Measurements from ENCODE around the gene MRPL44. TPM values are rescaled to one million over a fixed set of nuclear protein-coding genes. Genes with fewer than 3 reads are reported as not detected.
A peak's percentile ranks its signal among the peaks of the same experiment; 100 is the strongest.

The MRPL44 gene
- total RNA-seq, 1 donor from 2014 or later, result 28.6 TPM

DNA sequence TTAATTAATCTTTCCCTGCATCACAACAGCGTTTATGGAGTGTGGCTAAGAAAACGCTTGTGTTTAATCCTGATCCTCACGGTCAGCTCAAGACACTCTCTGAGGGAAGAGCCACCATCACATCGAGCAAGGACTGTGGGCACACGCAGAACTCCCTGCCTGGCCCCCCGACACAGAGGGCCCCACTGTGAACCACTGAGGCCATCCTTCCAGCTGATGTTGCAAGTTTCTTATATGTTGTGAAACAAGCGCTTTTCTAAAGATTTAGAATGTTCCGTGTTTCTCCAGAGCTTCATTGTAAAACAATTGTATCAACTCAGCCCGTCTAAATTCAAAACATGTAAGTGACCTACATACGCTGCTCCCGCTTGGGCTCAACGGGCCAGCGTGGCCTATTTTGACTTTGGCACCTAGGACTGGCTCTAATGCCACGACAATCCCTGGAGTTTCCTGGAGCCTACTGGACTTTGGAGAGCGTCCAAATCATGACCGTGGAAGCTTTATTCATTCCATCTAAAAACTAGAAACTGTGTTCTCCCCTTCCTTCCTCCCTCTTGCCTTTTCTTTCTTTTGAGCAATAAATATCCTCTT is 46.9 kb downstream of the MRPL44 start:
- peak; percentile 4 to 37 for DNase-seq (ENCODE audit: low read depth in 2 of 2)

DNA sequence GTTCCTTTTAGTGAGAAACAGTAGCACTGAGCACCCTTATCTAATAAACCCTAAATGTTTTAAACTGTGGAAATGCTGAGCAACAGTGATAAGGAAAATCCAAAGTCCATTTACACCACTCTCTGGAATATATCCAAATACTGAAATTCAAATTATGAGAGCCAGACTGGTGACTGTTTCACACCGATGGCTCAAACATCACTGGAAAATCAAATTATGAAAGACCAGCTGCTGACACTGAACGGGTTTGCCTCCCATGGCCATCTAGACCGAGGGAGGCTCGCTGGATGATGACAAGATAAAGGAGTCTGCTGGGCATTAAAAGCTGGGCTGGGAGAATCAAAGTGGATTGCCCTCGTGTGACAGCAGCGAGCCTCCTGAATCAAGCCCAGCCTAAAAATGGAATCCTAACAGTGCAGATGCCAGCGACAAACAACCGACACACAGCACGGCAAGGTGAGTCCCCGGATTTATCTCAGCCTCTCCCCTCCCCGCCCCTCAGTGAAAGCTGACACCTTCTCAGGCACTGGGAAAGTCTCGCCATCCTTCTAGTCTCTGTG is 51.5 kb downstream of the MRPL44 start:
- DNase-seq (ENCODE audit: low read depth in 2 of 2), result no peak

DNA sequence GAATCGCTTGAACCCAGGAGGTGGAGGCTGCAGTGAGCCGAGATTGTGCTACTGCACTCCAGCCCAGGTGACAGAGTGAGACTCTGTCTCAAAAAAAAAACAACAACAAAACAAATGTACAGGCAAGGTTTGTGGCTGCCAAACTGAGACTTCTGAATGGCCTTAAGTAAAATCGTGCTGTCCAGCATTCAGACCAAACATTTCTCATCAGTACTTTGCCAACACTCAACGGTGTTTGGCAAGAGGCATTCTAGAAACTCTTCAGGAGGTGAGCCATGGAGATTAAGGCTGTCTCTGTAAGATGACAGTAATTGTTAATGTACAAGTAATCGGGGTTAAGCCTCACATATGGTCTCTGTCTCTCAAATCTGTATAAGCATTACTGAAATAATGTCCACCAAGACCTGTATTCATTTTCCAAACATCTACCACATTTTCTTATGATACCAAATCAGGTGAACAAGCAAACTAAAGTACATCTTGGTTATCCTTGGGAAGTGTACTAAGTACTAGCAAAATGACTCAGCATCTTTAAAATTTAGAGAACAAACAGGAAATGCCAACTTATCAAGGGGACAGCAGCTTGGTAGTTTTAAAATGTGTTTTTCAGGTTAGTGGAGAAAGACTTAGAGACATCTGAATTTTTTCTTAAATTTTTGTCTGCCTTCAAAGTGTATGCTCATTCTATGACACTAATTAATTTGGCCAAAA is 52.5 kb downstream of the MRPL44 start:
- DNase-seq (ENCODE audit: low read depth in 2 of 2), result no peak

DNA sequence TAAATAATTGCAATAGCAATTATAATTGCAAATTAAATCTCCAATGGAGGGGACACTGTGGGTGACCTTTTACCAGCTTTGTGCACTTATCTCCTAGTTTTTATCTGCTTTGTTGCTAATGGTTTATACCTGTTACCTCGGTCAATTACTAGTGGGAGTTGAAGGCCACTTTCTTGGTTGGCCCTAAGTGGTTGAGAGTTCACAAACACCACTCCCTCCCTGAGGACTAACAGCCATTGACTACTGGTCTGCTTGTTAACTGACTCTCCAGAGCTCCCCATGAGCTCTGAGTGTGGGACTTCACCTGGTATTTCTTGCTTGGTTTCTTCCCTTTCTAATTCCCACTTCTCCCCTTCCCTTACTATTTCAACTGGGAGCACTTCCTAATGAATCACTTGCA is 54.6 kb downstream of the MRPL44 start:
- DNase-seq (ENCODE audit: low read depth in 2 of 2), result no peak

DNA sequence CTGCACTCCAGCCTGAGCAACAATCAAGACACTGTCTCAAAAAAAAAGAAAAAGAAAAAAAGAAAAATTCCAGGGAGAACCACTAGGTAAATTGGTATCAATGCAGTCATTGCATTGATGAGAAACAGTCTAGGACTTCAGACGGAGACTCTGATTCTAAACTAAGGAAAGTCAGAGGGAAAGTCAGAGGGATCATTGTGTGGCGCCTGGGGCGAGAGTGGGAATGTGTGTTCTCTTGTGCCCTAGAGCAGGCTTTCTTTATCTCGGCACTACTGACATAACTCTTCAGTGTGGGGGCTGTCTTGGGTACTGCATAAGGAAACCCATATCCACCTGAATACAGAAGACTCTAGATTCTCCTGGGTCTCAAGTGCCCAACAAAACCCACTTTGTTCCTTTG is 57.1 kb downstream of the MRPL44 start:
- DNase-seq (ENCODE audit: low read depth in 2 of 2), result no peak

DNA sequence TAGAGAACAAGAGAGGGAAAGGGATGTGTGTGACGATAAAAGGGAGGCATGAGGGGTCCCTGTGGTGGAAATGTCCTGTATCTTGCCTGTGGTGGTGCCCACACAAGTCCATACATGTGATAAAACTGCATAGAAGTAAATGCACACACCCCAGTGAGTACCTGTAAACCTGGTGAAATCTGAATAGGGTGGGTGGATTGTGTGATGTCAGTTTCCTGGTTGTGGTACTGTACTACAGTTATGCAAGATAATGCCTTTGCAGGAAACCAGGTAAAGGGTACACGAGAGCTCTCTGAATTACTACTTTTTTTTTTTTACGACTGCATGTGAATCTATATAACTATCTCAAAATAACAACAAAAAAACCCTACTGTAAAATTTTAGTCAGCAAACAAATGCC is 59.7 kb downstream of the MRPL44 start:
- DNase-seq (ENCODE audit: low read depth in 2 of 2), result no peak

Other genes with a start within 250 kb of the MRPL44 start
- gene AP1S3, start 119.9 kb upstream of the MRPL44 start, total RNA-seq, result 0.89 and 2.8 TPM in 2 replicates
- gene WDFY1, start 12.1 kb upstream of the MRPL44 start, total RNA-seq, result 87.0 and 93.8 TPM in 2 replicates
- 1.1 and 1.8 TPM in 2 replicates for gene SERPINE2, start 81.8 kb downstream of the MRPL44 start, total RNA-seq